Activated T-helper 17 cell treated with anti-CD3 and anti-CD28 coated beads, Interleukin-2, amount 50 U/mL, for 72 hours (primary cell): Measurements from ENCODE around the gene CFAP91. TPM values are rescaled to one million over a fixed set of nuclear protein-coding genes. Genes with fewer than 3 reads are reported as not detected.

ENCODE experiments used
- ATAC-seq: fragments of 150-1000 bp; cut with Tn5 transposase; replicated peaks from 2 replicates; pipeline ENCODE4 v1.10.0; 2021; ENCODE audit warnings: mild to moderate bottlenecking, moderate library complexity
- H3K27ac Mint-ChIP-seq: one replicate; pipeline ENCODE4 v1.8.0; 2022; ENCODE audit warnings: mixed read lengths
- H3K27me3 Mint-ChIP-seq: one replicate; pipeline ENCODE4 v1.8.0; 2022; ENCODE audit warnings: mixed read lengths
- H3K36me3 Mint-ChIP-seq: one replicate; pipeline ENCODE4 v1.8.0; 2022; ENCODE audit warnings: low read depth, mild to moderate bottlenecking, mixed read lengths
- H3K4me1 Mint-ChIP-seq: one replicate; pipeline ENCODE4 v1.8.0; 2022; ENCODE audit warnings: mixed read lengths
- H3K4me3 Mint-ChIP-seq: one replicate; pipeline ENCODE4 v1.8.0; 2022; ENCODE audit warnings: mild to moderate bottlenecking, mixed read lengths
- H3K9me3 Mint-ChIP-seq: one replicate; pipeline ENCODE4 v1.8.0; 2022; ENCODE audit warnings: mixed read lengths
- total RNA-seq, 2 donors: library from RNA; stranded (reverse); gene quantifications; one replicate each; pipeline ENCODE4 v1.2.3, GENCODE V29; 2022

The CFAP91 gene
- total RNA-seq, 2 donors from 2014 or later: 1.6 TPM; not detected in 1

GRCh38 chr3:119700920-119701734 is 1.7 kb upstream of the CFAP91 start:
- H3K4me3 Mint-ChIP-seq: peak overlapping the region; percentile 80
- peaks cover 22% of the 10 kb centered on the region for H3K4me1 Mint-ChIP-seq
- H3K27me3 Mint-ChIP-seq: no peaks in the 10 kb centered on the region
- peak overlapping the region; percentile 96 for H3K27ac Mint-ChIP-seq
- no peaks in the 10 kb centered on the region for H3K9me3 Mint-ChIP-seq
- ATAC-seq: peak; percentile 45
- no peaks in the 10 kb centered on the region for H3K36me3 Mint-ChIP-seq

GRCh38 chr3:119703820-119704531 is 1.2 kb downstream of the CFAP91 start:
- Mint-ChIP-seq H3K4me1 (peaks cover 22% of the 10 kb centered on the region), H3K27ac (no peak overlapping the region)

GRCh38 chr3:119715105-119715504 is 12.3 kb downstream of the CFAP91 start:
- Mint-ChIP-seq H3K27me3 (no peaks in the 10 kb centered on the region), H3K27ac (no peak overlapping the region), H3K36me3 (no peaks in the 10 kb centered on the region), H3K4me3 (no peak overlapping the region), H3K4me1 (no peaks in the 10 kb centered on the region), H3K9me3 (no peaks in the 10 kb centered on the region)
- ATAC-seq: no peak

More at GRCh38 chr3:119703820-119704531, 1.2 kb downstream of the CFAP91 start:
- no peaks in the 10 kb centered on the region for H3K9me3 Mint-ChIP-seq
- no peaks in the 10 kb centered on the region for H3K27me3 Mint-ChIP-seq
- no peaks in the 10 kb centered on the region for H3K36me3 Mint-ChIP-seq
- peak overlapping the region; percentile 80 for H3K4me3 Mint-ChIP-seq
- no peak for ATAC-seq

- no peaks in the 10 kb centered on the region for H3K4me1 Mint-ChIP-seq
- ATAC-seq: no peak
- no peak overlapping the region for H3K27ac Mint-ChIP-seq
- no peak overlapping the region for H3K4me3 Mint-ChIP-seq
- no peaks in the 10 kb centered on the region for H3K9me3 Mint-ChIP-seq
- H3K27me3 Mint-ChIP-seq: no peaks in the 10 kb centered on the region
- H3K36me3 Mint-ChIP-seq: no peaks in the 10 kb centered on the region
These were observed 14.2 kb downstream of the CFAP91 start for GRCh38 chr3:119716998-119717397.

- Mint-ChIP-seq H3K36me3 (no peaks in the 10 kb centered on the region), H3K27me3 (no peaks in the 10 kb centered on the region), H3K27ac (no peak overlapping the region), H3K9me3 (no peaks in the 10 kb centered on the region), H3K4me3 (no peak overlapping the region), H3K4me1 (no peaks in the 10 kb centered on the region)
- ATAC-seq: no peak
These were observed 14.7 kb downstream of the CFAP91 start for GRCh38 chr3:119717520-119717919.

GRCh38 chr3:119723022-119723421 is 20.2 kb downstream of the CFAP91 start:
- no peak overlapping the region for H3K4me3 Mint-ChIP-seq
- no peaks in the 10 kb centered on the region for H3K27me3 Mint-ChIP-seq
- no peaks in the 10 kb centered on the region for H3K4me1 Mint-ChIP-seq
- no peaks in the 10 kb centered on the region for H3K9me3 Mint-ChIP-seq
- H3K36me3 Mint-ChIP-seq: no peaks in the 10 kb centered on the region
- H3K27ac Mint-ChIP-seq: no peak overlapping the region
- no peak for ATAC-seq

- Mint-ChIP-seq H3K9me3 (no peaks in the 10 kb centered on the region), H3K4me3 (no peak overlapping the region), H3K27ac (no peak overlapping the region), H3K4me1 (no peaks in the 10 kb centered on the region), H3K27me3 (no peaks in the 10 kb centered on the region), H3K36me3 (no peaks in the 10 kb centered on the region)
- ATAC-seq: no peak
These were observed 24.1 kb downstream of the CFAP91 start for GRCh38 chr3:119726909-119727308.

GRCh38 chr3:119729996-119730395 is 27.2 kb downstream of the CFAP91 start:
- H3K27me3 Mint-ChIP-seq: no peaks in the 10 kb centered on the region
- no peaks in the 10 kb centered on the region for H3K9me3 Mint-ChIP-seq
- H3K4me3 Mint-ChIP-seq: no peak overlapping the region
- ATAC-seq: no peak
- H3K36me3 Mint-ChIP-seq: no peaks in the 10 kb centered on the region
- no peaks in the 10 kb centered on the region for H3K4me1 Mint-ChIP-seq
- no peak overlapping the region for H3K27ac Mint-ChIP-seq

- Mint-ChIP-seq H3K9me3 (no peaks in the 10 kb centered on the region), H3K4me1 (no peaks in the 10 kb centered on the region), H3K36me3 (no peaks in the 10 kb centered on the region), H3K27ac (no peak overlapping the region), H3K4me3 (no peak overlapping the region), H3K27me3 (no peaks in the 10 kb centered on the region)
- peak; percentile 90 for ATAC-seq
These were observed 28.9 kb downstream of the CFAP91 start for GRCh38 chr3:119731560-119732343.

- peak; percentile 31 for ATAC-seq
- Mint-ChIP-seq H3K4me3 (no peak overlapping the region), H3K27me3 (no peaks in the 10 kb centered on the region)
These were observed 31.0 kb downstream of the CFAP91 start for GRCh38 chr3:119733812-119734211.

GRCh38 chr3:119738741-119739140 is 35.9 kb downstream of the CFAP91 start:
- no peak overlapping the region for H3K27ac Mint-ChIP-seq
- no peaks in the 10 kb centered on the region for H3K9me3 Mint-ChIP-seq
- H3K27me3 Mint-ChIP-seq: peaks cover 14% of the 10 kb centered on the region
- no peak overlapping the region for H3K4me3 Mint-ChIP-seq
- H3K36me3 Mint-ChIP-seq: no peaks in the 10 kb centered on the region
- no peaks in the 10 kb centered on the region for H3K4me1 Mint-ChIP-seq
- ATAC-seq: no peak

More at GRCh38 chr3:119733812-119734211, 31.0 kb downstream of the CFAP91 start:
- no peaks in the 10 kb centered on the region for H3K36me3 Mint-ChIP-seq
- H3K4me1 Mint-ChIP-seq: no peaks in the 10 kb centered on the region
- no peaks in the 10 kb centered on the region for H3K9me3 Mint-ChIP-seq
- no peak overlapping the region for H3K27ac Mint-ChIP-seq

- Mint-ChIP-seq H3K36me3 (no peaks in the 10 kb centered on the region), H3K27me3 (peaks cover 17% of the 10 kb centered on the region), H3K9me3 (no peaks in the 10 kb centered on the region), H3K4me3 (no peak overlapping the region), H3K4me1 (no peaks in the 10 kb centered on the region), H3K27ac (no peak overlapping the region)
- no peak for ATAC-seq
These were observed 39.1 kb downstream of the CFAP91 start for GRCh38 chr3:119741657-119742590.

GRCh38 chr3:119743921-119744320 is 41.1 kb downstream of the CFAP91 start:
- Mint-ChIP-seq H3K27me3 (peaks cover 20% of the 10 kb centered on the region), H3K9me3 (no peaks in the 10 kb centered on the region), H3K27ac (no peak overlapping the region), H3K4me3 (no peak overlapping the region), H3K36me3 (no peaks in the 10 kb centered on the region), H3K4me1 (no peaks in the 10 kb centered on the region)
- ATAC-seq: no peak

- H3K27me3 Mint-ChIP-seq: peaks cover 12% of the 10 kb centered on the region
- no peak overlapping the region for H3K4me3 Mint-ChIP-seq
- no peaks in the 10 kb centered on the region for H3K9me3 Mint-ChIP-seq
- H3K27ac Mint-ChIP-seq: no peak overlapping the region
- no peaks in the 10 kb centered on the region for H3K36me3 Mint-ChIP-seq
- ATAC-seq: no peak
- no peaks in the 10 kb centered on the region for H3K4me1 Mint-ChIP-seq
These were observed 43.1 kb downstream of the CFAP91 start for GRCh38 chr3:119745942-119746341.
